Anterior cingulate cortex (tissue), 58 donors: ENCODE measurements around the gene MPPED2.

Source experiments
- DNase-seq, 58 donors: peaks; one replicate each; lab custom pipeline; 2025; lab: John Stamatoyannopoulos, UW

MPPED2 gene

DNA sequence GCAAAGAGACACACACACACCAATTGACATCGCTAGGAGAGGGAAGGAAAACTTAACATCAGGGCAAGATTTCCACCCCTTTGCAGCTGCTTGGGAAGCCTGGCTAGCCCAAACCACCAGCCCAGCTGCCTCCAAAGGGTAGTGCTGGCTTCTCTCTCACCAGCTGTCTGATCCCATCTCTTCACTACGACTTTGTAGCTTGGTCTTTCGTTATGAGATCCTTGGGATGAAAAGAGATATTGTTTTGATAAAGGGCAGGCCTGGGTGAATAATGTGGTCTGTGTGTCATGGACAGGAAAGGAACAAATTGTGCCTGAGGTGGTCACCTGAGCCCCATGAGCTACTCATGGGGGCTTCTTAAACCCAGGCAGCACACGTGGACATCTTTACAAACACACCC is 161.3 kb downstream of the MPPED2 start:
- DNase-seq, result no peak

DNA sequence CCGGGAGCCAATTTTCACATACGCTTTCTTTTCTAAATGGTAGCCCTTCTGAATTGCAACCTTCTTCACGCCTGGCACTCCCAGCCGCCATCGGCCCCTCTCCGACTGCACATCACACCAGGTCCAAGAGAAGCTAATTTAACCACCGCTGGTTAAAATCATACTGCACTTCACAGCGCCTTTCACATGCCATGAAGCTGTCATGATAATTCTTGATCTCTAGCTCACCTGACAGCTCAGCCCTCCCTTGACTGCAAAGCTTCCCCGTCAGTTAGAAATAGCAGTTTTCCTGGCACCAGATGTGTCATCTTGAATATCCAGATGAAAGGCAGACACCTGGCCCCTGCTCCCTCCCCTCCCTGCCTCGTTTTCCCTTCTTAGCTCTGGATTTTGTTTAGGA is 161.8 kb downstream of the MPPED2 start:
- DNase-seq, result no peak

DNA sequence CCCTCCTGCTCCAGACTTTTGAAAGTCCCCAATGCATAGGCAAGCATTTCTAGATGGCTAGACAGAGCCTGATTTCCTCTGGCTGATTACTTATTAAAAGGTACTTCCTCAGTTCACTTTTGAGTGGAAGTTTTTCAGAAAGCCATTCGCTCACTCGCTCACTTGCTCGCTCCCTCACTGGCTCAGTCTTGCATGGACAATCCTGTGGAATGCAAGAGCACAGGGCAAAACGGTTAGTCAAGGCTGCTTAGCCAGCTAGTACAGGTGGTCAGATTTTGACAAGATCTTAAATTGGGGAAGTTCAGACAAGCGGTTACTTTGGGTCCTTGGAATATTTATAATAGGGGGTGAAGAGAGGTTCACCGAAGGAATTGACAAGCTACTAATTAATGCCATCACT is 162.3 kb downstream of the MPPED2 start:
- DNase-seq, result no peak

DNA sequence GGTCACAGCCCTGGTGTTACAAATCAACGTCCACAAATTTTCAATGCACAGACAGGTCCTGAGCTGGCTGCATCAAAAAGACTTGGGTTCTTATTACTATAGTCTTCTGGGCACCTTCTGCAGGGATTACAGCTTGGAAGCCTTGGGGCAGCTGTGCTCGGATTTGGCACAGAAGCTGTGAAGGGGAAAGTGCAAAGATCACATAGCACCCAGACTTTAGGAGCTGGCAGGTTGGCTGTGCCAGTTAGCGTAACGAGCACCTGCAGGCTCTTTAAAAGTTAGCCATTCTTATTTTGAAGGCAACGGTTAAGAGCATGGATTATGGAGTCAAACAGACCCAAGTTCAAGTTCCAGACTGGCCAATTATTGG is 162.9 kb downstream of the MPPED2 start:
- DNase-seq, result no peak

DNA sequence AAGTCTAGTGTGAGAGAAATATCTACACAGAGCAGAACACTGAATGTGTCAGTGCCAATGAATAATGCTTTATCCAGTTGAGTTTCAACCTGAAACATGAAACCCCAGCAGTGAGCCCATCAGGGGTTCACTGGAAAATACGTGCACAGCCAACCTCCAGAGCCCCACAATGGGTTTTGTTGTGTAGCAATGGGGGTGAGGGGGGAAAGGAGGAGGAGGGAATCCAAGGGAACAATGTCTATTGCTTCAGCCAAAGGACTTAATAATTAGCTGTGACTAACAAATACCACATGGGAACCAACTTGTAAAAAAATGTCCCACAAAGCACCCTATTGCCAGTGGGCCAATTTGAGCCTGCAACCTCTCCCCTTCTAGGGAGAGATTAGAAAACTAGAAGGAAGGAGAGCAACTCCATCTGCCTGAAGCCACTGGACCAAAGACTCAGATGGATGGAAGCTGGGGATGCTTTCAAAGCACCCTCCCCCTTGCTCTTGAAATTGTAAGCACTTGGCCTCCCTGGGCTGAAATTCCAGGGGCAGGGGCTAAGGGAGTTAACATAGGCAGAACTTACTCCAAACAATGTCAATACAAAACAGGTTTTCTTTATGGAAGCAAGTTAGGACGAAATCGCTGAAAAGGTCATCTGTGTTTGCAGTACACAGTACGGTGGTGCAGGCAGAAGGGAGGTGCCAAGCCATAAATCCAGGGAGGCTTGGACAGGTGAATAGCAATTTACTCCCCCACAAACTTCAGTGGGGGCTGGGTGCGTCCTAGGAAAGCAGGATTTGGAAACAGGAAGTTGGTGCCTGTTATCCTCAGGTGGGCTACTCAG is 163.5 kb downstream of the MPPED2 start:
- no peak for DNase-seq

DNA sequence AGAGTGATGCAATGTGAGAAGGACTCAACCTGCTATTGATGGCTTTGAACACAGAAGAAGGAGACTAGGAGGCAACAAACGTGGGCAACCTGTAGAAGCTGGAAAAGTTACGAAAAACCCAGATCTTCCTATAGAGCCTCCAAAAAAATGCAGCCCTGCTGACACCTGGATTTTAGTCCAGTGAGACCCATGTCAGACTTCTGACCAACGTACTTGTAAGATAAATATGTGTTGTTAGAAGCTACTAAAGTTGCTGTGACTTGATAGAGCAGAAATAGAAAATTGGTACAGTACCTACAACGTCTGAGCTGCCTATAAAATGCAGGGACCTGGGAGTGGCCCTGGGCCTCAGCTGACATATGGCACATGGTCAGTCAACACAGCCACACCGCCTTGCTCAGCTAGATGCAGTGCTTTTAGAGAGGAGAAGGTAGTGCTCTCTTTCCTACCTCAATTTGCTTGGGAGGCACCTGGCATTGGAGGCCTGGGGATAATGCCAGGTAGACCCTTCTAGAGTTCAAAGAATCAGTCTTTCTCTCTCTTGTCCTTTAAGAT is 165.8 kb downstream of the MPPED2 start:
- DNase-seq, result no peak

DNA sequence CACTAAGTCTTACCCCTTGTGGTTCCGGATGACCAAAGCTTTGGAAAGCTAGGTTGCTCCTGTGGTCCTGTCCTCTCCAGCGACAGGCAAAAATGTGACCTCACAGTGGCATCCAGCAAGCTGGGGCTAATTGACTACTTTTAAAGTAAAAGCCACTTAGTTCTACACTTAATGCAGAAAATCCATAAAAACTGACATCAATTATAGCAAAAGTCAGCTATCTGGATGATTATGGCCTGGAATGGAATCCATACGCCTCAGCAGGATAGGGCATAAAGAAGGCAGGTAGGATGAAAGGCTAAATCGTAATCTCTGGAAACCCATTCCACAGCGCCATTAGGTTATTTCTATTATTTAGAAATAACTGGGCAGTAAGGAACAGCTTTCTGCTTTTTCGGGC is 171.3 kb downstream of the MPPED2 start:
- no peak for DNase-seq

DNA sequence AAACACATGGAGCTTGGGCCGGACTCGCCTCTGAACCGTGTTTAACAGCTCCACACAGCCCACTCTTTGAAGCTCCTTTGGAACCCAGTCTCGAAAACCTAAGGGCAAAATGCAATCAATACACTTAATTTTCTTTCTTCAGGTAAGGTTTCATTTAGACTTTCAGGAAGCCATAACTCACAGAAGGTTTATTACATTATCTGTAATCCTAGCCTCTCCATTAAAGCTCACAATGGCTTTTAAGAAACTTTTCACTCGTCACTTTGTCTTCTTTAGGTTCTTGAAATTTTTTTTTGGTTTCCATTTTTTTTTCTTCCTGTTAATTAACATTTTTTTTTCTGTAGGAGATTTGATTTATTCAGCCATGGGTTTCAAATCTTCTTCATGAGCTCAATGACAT is 171.9 kb downstream of the MPPED2 start:
- DNase-seq, result no peak

DNA sequence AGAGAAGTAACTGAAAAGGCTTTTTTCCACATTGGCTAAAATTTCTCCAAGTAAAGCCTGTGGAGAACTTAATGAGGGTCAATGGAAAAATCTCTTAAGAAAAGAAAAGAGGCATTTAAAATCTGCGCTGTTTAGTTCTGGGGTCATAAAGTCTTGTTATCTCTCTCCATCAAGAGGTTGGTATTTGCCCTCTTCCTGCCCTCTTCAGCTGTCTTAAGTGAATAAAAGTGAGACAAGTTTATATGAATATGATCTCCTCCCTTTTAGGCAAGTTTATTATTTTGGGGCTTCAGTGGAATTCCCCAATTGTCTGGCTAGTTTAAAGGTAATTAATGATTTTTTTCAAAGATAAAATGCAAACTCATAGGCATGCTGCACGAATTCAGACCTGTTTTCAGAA is 173.6 kb downstream of the MPPED2 start:
- DNase-seq, result no peak

DNA sequence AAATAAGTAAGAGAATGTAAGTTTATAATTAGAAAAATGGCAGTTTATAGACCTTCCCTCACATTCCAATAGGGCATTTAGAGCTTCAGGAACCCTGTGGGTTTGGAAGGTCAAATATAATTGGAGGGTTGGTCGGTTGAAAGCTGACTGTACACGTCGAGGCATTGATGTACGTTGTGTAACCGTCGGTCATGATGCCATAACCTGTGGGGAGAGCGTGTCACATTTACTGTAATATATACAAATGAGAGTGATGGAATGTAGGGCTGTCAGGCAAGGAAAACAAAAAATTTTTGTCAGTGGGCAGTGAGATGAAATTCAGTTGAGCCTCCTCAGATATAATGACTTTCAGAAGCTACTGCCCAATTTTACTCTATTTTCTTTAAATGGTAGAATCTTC is 174.8 kb downstream of the MPPED2 start:
- DNase-seq, result no peak

DNA sequence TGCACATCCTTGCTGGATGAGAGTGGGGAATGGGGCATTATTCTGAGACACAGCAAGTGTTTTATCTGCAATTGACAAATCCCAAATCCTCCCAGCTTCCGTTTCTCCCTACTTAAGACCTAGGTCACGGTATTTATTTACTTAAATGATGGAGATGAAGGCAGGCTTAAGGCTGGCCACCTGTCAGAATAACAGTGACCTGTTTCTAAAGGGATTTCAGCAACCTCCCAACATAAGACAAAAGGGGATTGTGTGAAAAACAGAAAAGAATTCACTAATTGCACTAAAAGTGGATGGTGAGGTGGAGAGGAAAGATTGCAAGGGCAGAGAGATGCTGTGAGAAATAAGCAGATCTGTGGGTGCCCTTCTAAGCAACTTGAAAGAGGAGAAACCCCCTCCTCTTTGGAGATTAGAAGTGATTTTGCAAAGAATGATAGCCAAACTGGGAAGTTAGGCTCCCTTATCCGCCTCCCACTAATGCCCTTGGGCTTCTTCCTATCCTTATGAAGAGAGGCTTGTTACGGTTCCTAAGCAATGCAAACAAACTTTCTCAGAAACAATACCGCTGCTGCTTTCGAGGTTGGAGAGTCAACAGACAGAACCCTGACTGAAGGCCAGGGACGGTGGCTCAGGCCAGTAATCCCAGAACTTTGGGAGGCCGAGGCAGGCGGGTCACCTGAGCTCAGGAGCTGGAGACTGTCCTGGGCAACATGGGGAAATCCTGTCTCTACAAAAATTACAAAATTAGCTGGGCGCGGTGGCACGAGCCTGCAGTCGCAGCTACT is 179.0 kb downstream of the MPPED2 start:
- DNase-seq, result no peak

DNA sequence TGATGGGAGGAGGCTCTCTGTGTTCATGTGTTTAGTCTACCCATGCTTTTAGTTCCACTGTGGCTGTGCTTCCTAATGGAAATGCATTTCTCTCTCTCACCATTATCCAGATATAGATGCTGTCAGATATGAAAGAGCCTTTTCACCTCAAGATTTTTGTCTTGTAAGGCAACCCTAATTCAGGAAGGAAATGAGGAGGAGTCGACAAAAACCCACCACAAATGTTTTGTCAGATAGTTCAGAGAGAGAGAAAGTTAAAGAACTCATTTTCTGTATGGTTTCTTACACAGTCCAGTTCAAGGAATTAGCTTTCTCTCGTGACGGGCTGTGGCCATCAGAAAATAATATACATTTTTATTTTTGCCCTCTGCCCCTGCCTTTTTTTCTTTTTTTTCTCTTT is 180.8 kb downstream of the MPPED2 start:
- no peak for DNase-seq

DNA sequence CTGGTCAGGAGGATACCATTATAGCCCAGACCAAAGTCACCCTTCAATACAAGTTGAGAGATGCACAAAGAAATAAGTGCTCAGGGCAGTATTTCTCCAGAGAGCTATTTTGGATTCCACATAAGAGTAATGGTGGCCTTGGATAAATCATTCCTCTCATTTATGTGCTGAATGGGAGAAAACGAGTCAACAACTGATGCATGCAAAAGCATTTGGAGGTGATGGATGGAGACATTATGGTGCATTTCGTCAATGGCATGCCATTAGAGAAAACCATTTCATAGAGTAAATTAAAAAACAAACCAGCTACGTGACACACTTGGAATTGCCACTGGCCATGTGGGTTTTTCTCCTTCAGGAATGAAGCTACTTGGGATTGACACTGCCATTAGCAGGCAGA is 182.0 kb downstream of the MPPED2 start:
- DNase-seq, result no peak

DNA sequence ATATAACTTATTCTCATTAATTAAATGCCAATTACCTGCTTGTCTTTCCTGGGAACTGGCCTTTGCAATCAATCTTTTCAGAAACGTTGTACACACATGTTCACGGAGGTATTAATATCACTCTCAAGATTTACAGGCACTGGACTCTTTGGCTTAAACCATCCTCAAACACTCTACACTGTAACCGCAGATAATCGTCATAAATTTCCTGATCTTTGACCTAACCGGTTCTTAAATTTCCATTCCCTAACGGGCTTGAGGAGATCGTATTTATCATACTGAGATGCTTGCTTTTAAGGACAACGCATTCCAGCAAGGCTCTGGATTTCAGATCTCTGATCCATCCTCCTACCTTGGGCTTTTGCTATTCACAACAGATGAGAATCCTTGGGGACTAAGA is 190.4 kb downstream of the MPPED2 start:
- no peak for DNase-seq

DNA sequence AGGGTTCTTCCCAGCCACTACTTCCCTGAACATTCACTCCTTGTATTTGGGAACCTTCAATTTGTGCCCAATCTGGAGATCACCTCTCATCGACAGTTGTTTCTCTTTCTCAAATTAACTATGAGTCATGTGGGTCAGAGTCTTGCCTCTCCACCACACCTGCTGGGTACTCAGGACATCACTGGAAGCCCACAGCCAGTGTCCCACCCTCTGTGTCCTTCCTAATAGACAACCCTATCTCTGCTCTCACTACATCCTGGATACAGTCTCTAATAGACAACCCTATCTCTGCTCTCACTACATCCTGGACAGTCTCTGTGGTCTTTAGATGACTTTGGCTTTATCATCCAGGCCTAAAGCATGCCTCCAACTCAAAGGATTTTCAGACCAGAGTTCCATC is 193.1 kb downstream of the MPPED2 start:
- no peak for DNase-seq

DNA sequence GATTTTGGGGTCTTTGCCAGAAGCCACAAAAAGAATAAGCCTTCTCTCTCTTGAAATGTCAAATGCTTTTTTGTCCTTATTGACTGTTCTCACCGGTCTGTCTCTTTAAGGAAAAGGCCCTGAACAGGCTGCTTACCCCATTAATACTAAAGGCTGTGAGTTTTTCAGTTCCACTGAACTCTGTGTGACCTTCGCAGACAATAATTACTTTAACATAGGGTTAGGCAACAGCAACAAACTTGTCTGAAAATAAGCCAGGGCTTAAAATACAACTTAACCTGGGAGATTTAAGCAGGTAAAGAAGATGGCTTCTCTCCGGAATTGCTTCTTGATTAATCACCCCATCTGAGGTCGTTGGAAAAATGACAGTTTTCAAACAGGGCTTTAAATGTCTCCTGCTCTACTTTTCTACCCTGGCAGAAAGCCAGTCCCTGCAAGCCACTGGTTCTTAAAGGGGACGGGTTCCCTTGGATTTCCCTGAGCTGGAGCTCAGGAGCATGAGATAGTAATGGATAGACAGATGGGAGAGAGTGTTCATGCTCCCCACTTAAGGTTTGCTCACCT is 193.8 kb downstream of the MPPED2 start:
- DNase-seq, result peak in 11 of 58 donors; percentile 1 to 41 (median 7)

DNA sequence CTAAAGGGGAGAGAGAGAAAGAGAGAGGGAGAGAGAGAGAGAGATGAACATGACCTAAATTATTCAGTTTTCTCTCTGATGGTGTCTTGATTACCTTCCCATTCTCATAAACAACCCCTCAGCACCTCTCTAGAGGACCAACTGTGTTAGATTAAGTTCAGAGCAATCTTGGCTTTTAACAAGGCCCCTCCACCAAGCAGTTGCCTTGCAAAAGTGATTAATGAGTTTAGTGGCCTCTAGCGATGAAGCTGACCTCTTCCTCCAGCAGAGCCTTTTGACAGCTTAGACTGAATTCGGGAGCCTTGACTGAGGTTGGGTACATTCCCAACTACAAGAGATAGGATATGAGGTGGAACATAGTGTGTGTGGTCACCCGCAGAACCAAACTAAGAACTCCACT is 197.2 kb downstream of the MPPED2 start:
- no peak for DNase-seq

DNA sequence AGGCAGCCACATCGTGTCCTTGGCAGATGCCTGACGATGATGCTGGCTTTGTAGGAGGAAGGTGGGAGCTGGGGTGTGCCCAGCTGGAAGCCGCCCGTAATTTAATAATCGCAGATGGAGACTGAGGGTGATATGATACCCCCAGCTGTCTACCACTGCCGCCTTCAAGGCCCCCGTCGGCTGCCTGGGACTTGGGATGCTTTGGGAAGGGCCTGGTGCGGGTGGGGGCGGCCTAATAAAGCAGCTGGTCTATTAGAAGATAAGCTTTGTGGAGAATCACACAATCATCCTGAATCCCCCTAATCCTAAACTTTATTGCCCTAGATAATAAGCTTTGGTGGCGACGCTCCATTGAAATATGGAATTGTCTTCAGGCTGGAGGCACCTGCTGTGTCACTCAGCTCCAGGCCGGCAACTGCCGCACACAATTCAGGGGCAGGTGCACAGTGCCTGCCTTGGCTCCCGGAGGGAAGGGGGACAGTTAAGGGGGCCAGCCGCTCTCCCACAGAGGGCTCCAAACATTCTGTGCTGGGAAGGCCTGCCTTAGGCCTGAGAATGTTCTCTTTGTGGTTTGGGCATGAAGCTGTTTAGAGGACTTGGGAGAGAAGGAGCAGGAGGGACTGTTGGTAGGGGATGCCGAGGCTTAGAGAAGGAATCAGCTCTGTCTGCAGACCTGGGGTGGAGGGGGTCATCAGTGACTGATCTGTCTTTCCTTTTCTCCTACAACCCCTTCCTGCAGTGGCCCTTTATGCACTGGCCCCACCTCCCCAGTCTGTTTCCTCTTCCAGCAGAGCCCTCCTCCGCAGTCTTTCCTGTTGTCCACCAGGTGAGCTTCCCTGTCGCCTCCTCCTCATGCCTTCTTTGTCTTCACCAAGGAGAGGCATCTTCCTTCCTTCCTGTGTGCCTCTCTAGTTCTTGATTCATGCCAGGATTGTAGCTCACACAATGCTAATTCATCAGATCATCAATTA is 198.0 kb downstream of the MPPED2 start:
- no peak for DNase-seq

DNA sequence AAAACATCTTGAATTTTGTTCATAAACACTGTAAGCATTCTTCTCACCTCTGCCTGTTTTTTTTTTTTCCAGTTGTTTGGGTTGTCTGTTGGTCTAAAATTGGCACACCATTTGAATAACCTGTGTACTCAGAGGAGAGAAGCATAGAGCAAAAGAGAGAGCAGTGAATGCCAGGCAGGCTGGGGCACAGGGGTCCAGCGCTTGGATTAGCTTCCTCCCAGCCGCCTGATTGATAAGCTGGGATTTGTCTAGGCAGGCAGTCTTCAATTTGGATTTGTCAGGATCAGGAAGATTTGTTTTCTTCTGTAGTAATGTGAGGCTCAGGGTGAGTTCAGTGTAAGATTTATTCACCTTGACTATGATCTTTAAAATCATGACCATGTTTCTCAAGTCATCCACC is 204.3 kb downstream of the MPPED2 start:
- DNase-seq, result no peak

DNA sequence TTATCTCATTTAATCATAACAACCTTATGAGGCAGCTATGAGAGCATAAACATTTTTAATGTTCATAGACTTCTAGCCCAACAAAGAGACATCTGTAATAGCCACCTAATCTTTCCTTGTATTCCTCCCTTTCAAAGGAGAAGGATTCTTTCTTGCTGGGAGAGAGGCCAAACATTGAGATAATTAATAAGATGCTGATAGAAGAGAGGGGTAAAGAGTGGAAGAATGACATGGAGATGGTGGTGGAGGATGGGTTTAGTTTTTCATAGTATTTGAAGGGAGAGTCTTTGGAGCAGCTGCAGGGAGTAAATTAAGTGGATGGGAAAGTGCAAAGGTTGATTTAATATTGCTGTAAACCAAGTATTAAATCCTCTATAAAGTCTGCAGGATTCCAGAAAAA is 205.3 kb downstream of the MPPED2 start:
- no peak for DNase-seq
